Measurements from ENCODE around the gene MPO. TPM values are rescaled to one million over a fixed set of nuclear protein-coding genes. Genes with fewer than 3 reads are reported as not detected.

Gene MPO
- total RNA-seq, 1 donor from 2014 or later, result 0.08 TPM

- H3K27me3 ChIP-seq (ENCODE audit: control insufficient read depth, insufficient read depth, low read length), result no peaks in the 10 kb centered on the region
- DNase-seq (ENCODE audit: low read depth), result no peak
- TF ChIP-seq CTCF (IDR thresholded peaks at IDR 0.05; ENCODE audit: insufficient read depth, low read length, poor library complexity, severe bottlenecking), result no peak
- H3K36me3 ChIP-seq (ENCODE audit: control insufficient read depth, insufficient read depth, low read length), result no peaks in the 10 kb centered on the region
- H3K4me3 ChIP-seq (ENCODE audit: low read depth, low read length), result no peak overlapping the region
Measured at GRCh38 chr17:58316260-58316960, 35.7 kb upstream of the MPO start.

GRCh38 chr17:58315750-58316149, 35.0 kb upstream of the MPO start:
- no peaks in the 10 kb centered on the region for H3K27me3 ChIP-seq (ENCODE audit: control insufficient read depth, insufficient read depth, low read length)
- no peaks in the 10 kb centered on the region for H3K36me3 ChIP-seq (ENCODE audit: control insufficient read depth, insufficient read depth, low read length)
- DNase-seq (ENCODE audit: low read depth), result no peak
- H3K4me3 ChIP-seq (ENCODE audit: low read depth, low read length), result no peak overlapping the region
- TF ChIP-seq CTCF (IDR thresholded peaks at IDR 0.05; ENCODE audit: insufficient read depth, low read length, poor library complexity, severe bottlenecking), result no peak

GRCh38 chr17:58315281-58315711, 34.6 kb upstream of the MPO start:
- DNase-seq (ENCODE audit: low read depth), result no peak
- H3K4me3 ChIP-seq (ENCODE audit: low read depth, low read length), result no peak overlapping the region
- no peaks in the 10 kb centered on the region for H3K36me3 ChIP-seq (ENCODE audit: control insufficient read depth, insufficient read depth, low read length)
- no peaks in the 10 kb centered on the region for H3K27me3 ChIP-seq (ENCODE audit: control insufficient read depth, insufficient read depth, low read length)
- no peak for TF ChIP-seq CTCF (IDR thresholded peaks at IDR 0.05; ENCODE audit: insufficient read depth, low read length, poor library complexity, severe bottlenecking)

GRCh38 chr17:58314706-58315015, 33.9 kb upstream of the MPO start:
- H3K36me3 ChIP-seq (ENCODE audit: control insufficient read depth, insufficient read depth, low read length), result no peaks in the 10 kb centered on the region
- no peak for DNase-seq (ENCODE audit: low read depth)
- H3K4me3 ChIP-seq (ENCODE audit: low read depth, low read length), result no peak overlapping the region
- no peaks in the 10 kb centered on the region for H3K27me3 ChIP-seq (ENCODE audit: control insufficient read depth, insufficient read depth, low read length)
- no peak for TF ChIP-seq CTCF (IDR thresholded peaks at IDR 0.05; ENCODE audit: insufficient read depth, low read length, poor library complexity, severe bottlenecking)

GRCh38 chr17:58313815-58314705, 33.3 kb upstream of the MPO start:
- H3K4me3 ChIP-seq (ENCODE audit: low read depth, low read length), result no peak overlapping the region
- no peak for DNase-seq (ENCODE audit: low read depth)
- H3K27me3 ChIP-seq (ENCODE audit: control insufficient read depth, insufficient read depth, low read length), result no peaks in the 10 kb centered on the region
- no peak for TF ChIP-seq CTCF (IDR thresholded peaks at IDR 0.05; ENCODE audit: insufficient read depth, low read length, poor library complexity, severe bottlenecking)
- no peaks in the 10 kb centered on the region for H3K36me3 ChIP-seq (ENCODE audit: control insufficient read depth, insufficient read depth, low read length)
